GM11168 (cell line): Measurements from ENCODE around the gene KTN1.

Experiments
- in situ Hi-C: fragments of 300-500 bp; cut with MboI; formaldehyde crosslinking; loops from one replicate; pipeline ENCODE4 v1.12.0; 2022; ENCODE audit warnings: low sequenced_read_pairs; ENCODE audit not compliant: unreplicated experiment

The KTN1 gene

GRCh38 chr14:55661029-55661428 lies 81.0 kb downstream of the KTN1 start:
- in situ Hi-C loops, result no loop called here

GRCh38 chr14:55662752-55663151 lies 82.7 kb downstream of the KTN1 start:
- in situ Hi-C loops, result no loop called here

- in situ Hi-C loops, result no loop called here
Measured at GRCh38 chr14:55665067-55665675, 85.2 kb downstream of the KTN1 start.

- in situ Hi-C loops, result no loop called here
Measured at GRCh38 chr14:55667801-55668200, 87.8 kb downstream of the KTN1 start.

- in situ Hi-C loops, result no loop called here
Measured at GRCh38 chr14:55671641-55672040, 91.6 kb downstream of the KTN1 start.

GRCh38 chr14:55673048-55673447 lies 93.0 kb downstream of the KTN1 start:
- in situ Hi-C loops, result no loop called here

- in situ Hi-C loops, result no loop called here
Measured at GRCh38 chr14:55681096-55681495, 101.1 kb downstream of the KTN1 start.

- in situ Hi-C loops, result no loop called here
Measured at GRCh38 chr14:55684956-55685584, 105.1 kb downstream of the KTN1 start.

- in situ Hi-C loops, result no loop called here
Measured at GRCh38 chr14:55686713-55687112, 106.7 kb downstream of the KTN1 start.

GRCh38 chr14:55688566-55688965 lies 108.6 kb downstream of the KTN1 start:
- in situ Hi-C loops, result no loop called here

- in situ Hi-C loops, result no loop called here
Measured at GRCh38 chr14:55689981-55690871, 110.2 kb downstream of the KTN1 start.

- in situ Hi-C loops, result no loop called here
Measured at GRCh38 chr14:55691659-55692058, 111.7 kb downstream of the KTN1 start.

GRCh38 chr14:55693904-55694303 lies 113.9 kb downstream of the KTN1 start:
- in situ Hi-C loops, result no loop called here

- in situ Hi-C loops, result no loop called here
Measured at GRCh38 chr14:55697414-55697861, 117.4 kb downstream of the KTN1 start.

GRCh38 chr14:55698051-55698450 lies 118.0 kb downstream of the KTN1 start:
- in situ Hi-C loops, result no loop called here

GRCh38 chr14:55699131-55700057 lies 119.4 kb downstream of the KTN1 start:
- in situ Hi-C loops, result loop anchor here (25.0 kb wide), 1 partner anchor 262 kb away; the partner anchor contains the start of gene TBPL2

GRCh38 chr14:55701638-55702037 lies 121.6 kb downstream of the KTN1 start:
- in situ Hi-C loops, result loop anchor here (25.0 kb wide), 1 partner anchor 264 kb away; the partner anchor contains the start of gene TBPL2

- in situ Hi-C loops, result loop anchor here (25.0 kb wide), 1 partner anchor 265 kb away; the partner anchor contains the start of gene TBPL2
Measured at GRCh38 chr14:55702511-55702910, 122.5 kb downstream of the KTN1 start.

- in situ Hi-C loops, result loop anchor here (25.0 kb wide), 1 partner anchor 267 kb away; the partner anchor contains the start of gene TBPL2
Measured at GRCh38 chr14:55704654-55705053, 124.6 kb downstream of the KTN1 start.
